Measurements from ENCODE around the gene NTN3.

NTN3 gene

GRCh38 chr16:2466667-2467527 lies 4.2 kb upstream of the NTN3 start:
- no peak for DNase-seq (ENCODE audit: low read depth in 1 of 2, low spot score in 1 of 2)

GRCh38 chr16:2467528-2468232 lies 3.4 kb upstream of the NTN3 start:
- no peak for DNase-seq (ENCODE audit: low read depth in 1 of 2, low spot score in 1 of 2)

- no peak for DNase-seq (ENCODE audit: low read depth in 1 of 2, low spot score in 1 of 2)
Measured at GRCh38 chr16:2468233-2468724, 2.8 kb upstream of the NTN3 start.

- no peak for DNase-seq (ENCODE audit: low read depth in 1 of 2, low spot score in 1 of 2)
Measured at GRCh38 chr16:2468725-2469398, 2.2 kb upstream of the NTN3 start.

GRCh38 chr16:2469399-2470233 lies 1.5 kb upstream of the NTN3 start:
- DNase-seq (ENCODE audit: low read depth in 1 of 2, low spot score in 1 of 2): no peak

GRCh38 chr16:2470234-2470601 lies 879 bp upstream of the NTN3 start:
- DNase-seq (ENCODE audit: low read depth in 1 of 2, low spot score in 1 of 2): no peak

GRCh38 chr16:2470603-2471015 lies 488 bp upstream of the NTN3 start:
- DNase-seq (ENCODE audit: low read depth in 1 of 2, low spot score in 1 of 2): no peak

GRCh38 chr16:2471653-2472487 lies 773 bp downstream of the NTN3 start:
- DNase-seq (ENCODE audit: low read depth in 1 of 2, low spot score in 1 of 2): no peak

- DNase-seq (ENCODE audit: low read depth in 1 of 2, low spot score in 1 of 2): no peak
Measured at GRCh38 chr16:2472488-2472864, 1.4 kb downstream of the NTN3 start.

GRCh38 chr16:2472885-2473445 lies 1.9 kb downstream of the NTN3 start:
- DNase-seq (ENCODE audit: low read depth in 1 of 2, low spot score in 1 of 2): no peak

GRCh38 chr16:2473446-2473926 lies 2.4 kb downstream of the NTN3 start:
- DNase-seq (ENCODE audit: low read depth in 1 of 2, low spot score in 1 of 2): no peak

GRCh38 chr16:2473999-2474876 lies 3.1 kb downstream of the NTN3 start:
- peak; percentile 26 to 40 for DNase-seq (ENCODE audit: low read depth in 1 of 2, low spot score in 1 of 2)

- DNase-seq (ENCODE audit: low read depth in 1 of 2, low spot score in 1 of 2): peak; percentile 47 to 73
Measured at GRCh38 chr16:2474877-2475412, 3.8 kb downstream of the NTN3 start, which contains the start of gene TBC1D24. TSS of gene TBC1D24 (plus strand) at chr16:2475127. CDS start at chr16:2496149, 21,022 bp downstream.

- no peak for DNase-seq (ENCODE audit: low read depth in 1 of 2, low spot score in 1 of 2)
Measured at GRCh38 chr16:2475413-2476344, 4.6 kb downstream of the NTN3 start.

GRCh38 chr16:2476345-2476720 lies 5.2 kb downstream of the NTN3 start:
- no peak for DNase-seq (ENCODE audit: low read depth in 1 of 2, low spot score in 1 of 2)

- no peak for DNase-seq (ENCODE audit: low read depth in 1 of 2, low spot score in 1 of 2)
Measured at GRCh38 chr16:2476741-2477140, 5.6 kb downstream of the NTN3 start.

- no peak for DNase-seq (ENCODE audit: low read depth in 1 of 2, low spot score in 1 of 2)
Measured at GRCh38 chr16:2477327-2477726, 6.2 kb downstream of the NTN3 start.

All from activated T-helper 1 cell treated with anti-CD3 and anti-CD28 coated beads, Interleukin-2, amount 50 U/mL, for 16 hours (primary cell).